H9 (cell line): ENCODE data around the gene LYAR. TPM values are rescaled to one million over a fixed set of nuclear protein-coding genes. Genes with fewer than 3 reads are reported as not detected.

Experiments used
- DNase-seq: peaks from one replicate; pipeline ENCODE4 v3.0.0-alpha.2; 2017
- H2AFZ ChIP-seq: one replicate; pipeline ENCODE4 v1.6.1; 2013; ENCODE audit warnings: mild to moderate bottlenecking, low read length, control low read depth, moderate library complexity
- H2AK5ac ChIP-seq: 2 replicates; pipeline ENCODE4 v1.6.1; 2013; ENCODE audit warnings: low read length, control low read depth, mixed read lengths; ENCODE audit not compliant: insufficient read length
- H2BK120ac ChIP-seq: one replicate; pipeline ENCODE4 v1.6.1; 2013; ENCODE audit warnings: low read depth, mild to moderate bottlenecking, low read length, control low read depth, inconsistent platforms; ENCODE audit not compliant: poor library complexity, severe bottlenecking
- H2BK12ac ChIP-seq: 2 replicates; pipeline ENCODE4 v1.6.1; 2013; ENCODE audit warnings: low read length, control low read depth, mixed read lengths, low read depth; ENCODE audit not compliant: insufficient read length
- H2BK15ac ChIP-seq: 2 replicates; pipeline ENCODE4 v1.6.1; 2013; ENCODE audit warnings: low read depth, low read length, control low read depth
- H2BK20ac ChIP-seq: one replicate; pipeline ENCODE4 v1.6.1; 2013; ENCODE audit warnings: low read depth, mild to moderate bottlenecking, low read length, control low read depth, inconsistent platforms; ENCODE audit not compliant: poor library complexity, severe bottlenecking
- H2BK5ac ChIP-seq: 2 replicates; pipeline ENCODE4 v1.6.1; 2013; ENCODE audit warnings: low read length, control low read depth, mixed read lengths; ENCODE audit not compliant: insufficient read length
- H3K14ac ChIP-seq: 2 replicates; pipeline ENCODE4 v1.6.1; 2013; ENCODE audit warnings: low read length, control low read depth; ENCODE audit not compliant: insufficient read depth
- H3K18ac ChIP-seq: 2 replicates; pipeline ENCODE4 v1.6.1; 2013; ENCODE audit warnings: low read depth, mild to moderate bottlenecking, mixed read lengths, low read length, control low read depth; ENCODE audit not compliant: insufficient read length
- H3K23ac ChIP-seq: 2 replicates; pipeline ENCODE4 v1.6.1; 2013; ENCODE audit warnings: low read length, control low read depth, mixed read lengths, low read depth; ENCODE audit not compliant: insufficient read length
- H3K23me2 ChIP-seq: 2 replicates; pipeline ENCODE4 v1.6.1; 2013; ENCODE audit warnings: low read depth, mild to moderate bottlenecking, mixed read lengths, low read length, control low read depth; ENCODE audit not compliant: insufficient read length, poor library complexity, severe bottlenecking
- H3K27ac ChIP-seq: 2 replicates; pipeline ENCODE4 v1.5.1; 2013; ENCODE audit warnings: low read length, control low read depth, mixed read lengths, low read depth; ENCODE audit not compliant: insufficient read length
- H3K27me3 ChIP-seq: 2 replicates; pipeline ENCODE4 v1.6.1; 2013; ENCODE audit warnings: low read length, control low read depth, inconsistent platforms; ENCODE audit not compliant: insufficient read depth
- H3K4ac ChIP-seq: 2 replicates; pipeline ENCODE4 v1.6.1; 2013; ENCODE audit warnings: low read depth, mild to moderate bottlenecking, control low read depth, inconsistent platforms, low read length, moderate library complexity
- H3K4me1 ChIP-seq: 2 replicates; pipeline ENCODE4 v1.6.1; 2013; ENCODE audit warnings: low read length, control low read depth, inconsistent platforms; ENCODE audit not compliant: insufficient read depth
- H3K4me2 ChIP-seq: 2 replicates; pipeline ENCODE4 v1.6.1; 2013; ENCODE audit warnings: low read length, control low read depth, mixed read lengths; ENCODE audit not compliant: insufficient read length, insufficient read depth
- H3K56ac ChIP-seq: 2 replicates; pipeline ENCODE4 v1.6.1; 2013; ENCODE audit warnings: low read depth, mild to moderate bottlenecking, mixed read lengths, low read length, control low read depth; ENCODE audit not compliant: insufficient read length
- H3K79me1 ChIP-seq: 2 replicates; pipeline ENCODE4 v1.6.1; 2013; ENCODE audit warnings: low read depth, mild to moderate bottlenecking, moderate library complexity, low read length, control low read depth, inconsistent platforms; ENCODE audit not compliant: insufficient read depth, poor library complexity, severe bottlenecking
- H3K79me2 ChIP-seq: 2 replicates; pipeline ENCODE4 v1.6.1; 2013; ENCODE audit warnings: low read length, control low read depth, inconsistent platforms; ENCODE audit not compliant: insufficient read depth
- H3K9ac ChIP-seq: 2 replicates; pipeline ENCODE4 v1.6.1; 2013; ENCODE audit warnings: low read length, control low read depth, mixed read lengths; ENCODE audit not compliant: insufficient read length; ENCODE audit errors: extremely low read depth
- H3K9me3 ChIP-seq: one replicate; pipeline ENCODE4 v1.6.1; 2013; ENCODE audit warnings: low read depth, low read length, inconsistent platforms; ENCODE audit not compliant: control insufficient read depth
- H3T11ph ChIP-seq: one replicate; pipeline ENCODE4 v1.6.1; 2013; ENCODE audit warnings: mild to moderate bottlenecking, low read length, control low read depth, inconsistent platforms
- H4K20me1 ChIP-seq: one replicate; pipeline ENCODE4 v1.6.1; 2013; ENCODE audit not compliant: control insufficient read depth, insufficient read length, insufficient read depth
- H4K5ac ChIP-seq: 2 replicates; pipeline ENCODE4 v1.6.1; 2013; ENCODE audit warnings: low read depth, mild to moderate bottlenecking, mixed read lengths, low read length, control low read depth; ENCODE audit not compliant: insufficient read length
- H4K8ac ChIP-seq: replicated peaks from 2 replicates; pipeline ENCODE4 v1.6.1; 2013; ENCODE audit warnings: low read length, control low read depth, mixed read lengths, low read depth; ENCODE audit not compliant: insufficient read length
- H4K91ac ChIP-seq: 2 replicates; pipeline ENCODE4 v1.6.1; 2013; ENCODE audit warnings: low read depth, mild to moderate bottlenecking, moderate library complexity, mixed read lengths, low read length, control low read depth; ENCODE audit not compliant: insufficient read length
- H3K27ac Mint-ChIP-seq, 3 experiments: 2 replicates in 2 of 3; 3 replicates in 1 of 3; pipeline ENCODE4 v1.8.0; 2020 to 2021; ENCODE audit warnings: mixed read lengths in 3 of 3, mild to moderate bottlenecking in 1 of 3, moderate library complexity in 1 of 3
- H3K27me3 Mint-ChIP-seq: 2 replicates; pipeline ENCODE4 v1.8.0; 2021; ENCODE audit warnings: low read depth, mild to moderate bottlenecking, moderate library complexity, mixed read lengths
- H3K36me3 Mint-ChIP-seq, 3 experiments: 2 replicates in 2 of 3; 3 replicates in 1 of 3; pipeline ENCODE4 v1.8.0; 2020 to 2021; ENCODE audit warnings: low read depth in 3 of 3, mixed read lengths in 3 of 3; ENCODE audit not compliant: insufficient read depth in 1 of 3
- H3K4me1 Mint-ChIP-seq, 2 experiments: 2 replicates each; pipeline ENCODE4 v1.8.0; 2020; ENCODE audit warnings: mixed read lengths in 2 of 2
- H3K4me3 Mint-ChIP-seq, 2 experiments: 2 replicates in 1 of 2; 3 replicates in 1 of 2; pipeline ENCODE4 v1.8.0; 2020 to 2021; ENCODE audit warnings: mild to moderate bottlenecking in 2 of 2, mixed read lengths in 2 of 2, moderate library complexity in 1 of 2
- H3K9me3 Mint-ChIP-seq, 2 experiments: 2 replicates in 1 of 2; 3 replicates in 1 of 2; pipeline ENCODE4 v1.8.0; 2020; ENCODE audit warnings: mild to moderate bottlenecking in 2 of 2, mixed read lengths in 2 of 2, moderate library complexity in 1 of 2
- CTCF ChIP-seq: fragments of 200-600 bp; sonication (generic); conservative IDR thresholded peaks from 3 replicates; pipeline ENCODE4 v1.8.0; 2021; ENCODE audit warnings: antibody characterized with exemption, mild to moderate bottlenecking
- WGBS: extraction: QIAGEN DNeasy Blood & Tissue Kit; methylation state at CpG from one replicate; pipeline ENCODE4 v1.1.7; 2013; ENCODE audit warnings: missing lambda C conversion rate, low lambda C conversion rate, mixed read lengths; ENCODE audit not compliant: insufficient read length; ENCODE audit errors: extremely low coverage; 5-methylcytosine and 5-hydroxymethylcytosine counted together
- total RNA-seq: library from RNA; stranded (reverse); gene quantifications from 2 replicates; pipeline ENCODE4 v1.2.1, GENCODE V29; 2021

Gene LYAR
- total RNA-seq, 1 experiment from 2014 or later, result 50.9 TPM

- Mint-ChIP-seq H3K27ac (no peak overlapping the region), H3K27me3 (no peaks in the 10 kb centered on the region), H3K4me3 (no peak overlapping the region), H3K4me1 (peaks cover 14 to 20% of the 10 kb centered on the region in 2 experiments), H3K9me3 (no peaks in the 10 kb centered on the region), H3K36me3 (peaks cover 25 to 68% (median 59%) of the 10 kb centered on the region in 3 experiments; a peak in 6 of 7 replicates)
- Histone ChIP-seq H2BK120ac (no peak overlapping the region), H3K23ac (no peak overlapping the region), H2AK5ac (no peak overlapping the region), H3K56ac (no peak overlapping the region), H3K18ac (no peak overlapping the region), H3K79me2 (peaks cover 18% of the 10 kb centered on the region; the same call in 1 of the 2 replicates), H3K4me1 (no peaks in the 10 kb centered on the region), H4K91ac (no peak overlapping the region), H3T11ph (no peak overlapping the region), H2BK5ac (no peak overlapping the region), H3K79me1 (peaks cover 10% of the 10 kb centered on the region), H4K20me1 (no peaks in the 10 kb centered on the region), H3K14ac (no peak overlapping the region; the same call in 1 of the 2 replicates), H3K4me2 (no peak overlapping the region), H2BK20ac (no peak overlapping the region), H4K8ac (no peak overlapping the region), H3K27ac (no peak overlapping the region), H3K23me2 (peaks cover 5% of the 10 kb centered on the region), H2AFZ (no peak overlapping the region), H2BK15ac (no peak overlapping the region), H4K5ac (no peak overlapping the region), H3K9me3 (no peaks in the 10 kb centered on the region), H3K27me3 (no peaks in the 10 kb centered on the region), H3K9ac (no peak overlapping the region), H3K4ac (no peak overlapping the region), H2BK12ac (no peak overlapping the region)
- no peak for DNase-seq
- no peak for TF ChIP-seq CTCF
- WGBS, result no CpG with 5 or more reads among the region's 11 CpGs
Observed at GRCh38 chr4:4284827-4285618, 4.9 kb downstream of the LYAR start.
